Ishikawa (cell line): Measurements from ENCODE around the gene GALNT10.

ENCODE experiments used
- REST ChIP-seq: IDR thresholded peaks from 2 replicates; pipeline ENCODE4 v1.6.1; 2012; ENCODE audit warnings: low read depth, mild to moderate bottlenecking
- TF ChIP-seq, protein P1 (sequence below): IDR thresholded peaks from 2 replicates; pipeline ENCODE4 v1.6.1; 2012
- TF ChIP-seq, protein P2 (sequence below): IDR thresholded peaks from 2 replicates; pipeline ENCODE4 v1.6.1; 2012

- TF ChIP-seq REST = no peak
- TF ChIP-seq, protein P1, sequence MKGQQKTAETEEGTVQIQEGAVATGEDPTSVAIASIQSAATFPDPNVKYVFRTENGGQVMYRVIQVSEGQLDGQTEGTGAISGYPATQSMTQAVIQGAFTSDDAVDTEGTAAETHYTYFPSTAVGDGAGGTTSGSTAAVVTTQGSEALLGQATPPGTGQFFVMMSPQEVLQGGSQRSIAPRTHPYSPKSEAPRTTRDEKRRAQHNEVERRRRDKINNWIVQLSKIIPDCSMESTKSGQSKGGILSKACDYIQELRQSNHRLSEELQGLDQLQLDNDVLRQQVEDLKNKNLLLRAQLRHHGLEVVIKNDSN = no peak
- TF ChIP-seq, protein P2, sequence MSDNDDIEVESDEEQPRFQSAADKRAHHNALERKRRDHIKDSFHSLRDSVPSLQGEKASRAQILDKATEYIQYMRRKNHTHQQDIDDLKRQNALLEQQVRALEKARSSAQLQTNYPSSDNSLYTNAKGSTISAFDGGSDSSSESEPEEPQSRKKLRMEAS = no peak
Measured at GRCh38 chr5:154200221-154200620, 9.7 kb downstream of the GALNT10 start.
